Thyroid gland (tissue), 4 donors: ENCODE data around the gene HPCA. TPM values are rescaled to one million over a fixed set of nuclear protein-coding genes. Genes with fewer than 3 reads are reported as not detected.

Experiments used
- DNase-seq, 2 donors: peaks; one replicate each; pipeline ENCODE4 v3.0.0-alpha.2; 2019
- H3K27ac ChIP-seq, 3 donors: fragments of 200-600 bp; sonication (generic); 1 replicate in 2 of 3; 2 replicates in 1 of 3; pipeline ENCODE4 v1.5.1; 2016 to 2019; ENCODE audit warnings: mild to moderate bottlenecking in 1 of 3, moderate library complexity in 1 of 3
- H3K27me3 ChIP-seq: fragments of 200-600 bp; sonication (generic); one replicate; pipeline ENCODE4 v1.5.1; 2019
- H3K36me3 ChIP-seq, 2 donors: fragments of 200-600 bp; sonication (generic); one replicate each; pipeline ENCODE4 v1.5.1; 2016 to 2019
- H3K4me1 ChIP-seq, 2 donors: fragments of 200-600 bp; sonication (generic); one replicate each; pipeline ENCODE4 v1.5.1; 2017 to 2019
- H3K4me3 ChIP-seq, 3 donors: fragments of 200-600 bp; sonication (generic); replicated peaks in 1 of 3; 1 replicate in 2 of 3; 2 replicates in 1 of 3; pipeline ENCODE4 v1.5.1; 2016; ENCODE audit warnings: mild to moderate bottlenecking in 1 of 3
- H3K9me3 ChIP-seq: fragments of 200-600 bp; sonication (generic); one replicate; pipeline ENCODE4 v1.5.1; 2017
- POLR2A ChIP-seq, 2 donors: fragments of 450-650 bp; IDR thresholded peaks; one replicate each; pipeline ENCODE4 v1.6.1; 2017; ENCODE audit warnings: antibody characterized with exemption in 2 of 2, mild to moderate bottlenecking in 2 of 2, moderate library complexity in 1 of 2
- WGBS, 2 donors: methylation state at CpG; one replicate each; pipeline ENCODE4 v1.1.5; 2017; 5-methylcytosine and 5-hydroxymethylcytosine counted together
- intact Hi-C: fragments of 100-400 bp; cut with DNase I; formaldehyde crosslinking; loops from one replicate; pipeline ENCODE4 v1.15.1; 2023
- total RNA-seq, 4 donors: library from RNA; depleted of rRNA; stranded (reverse); fragments of >200 nt; gene quantifications; one replicate each; pipeline ENCODE4 v1.2.3, GENCODE V29; 2016
- TF ChIP-seq, protein P1 (sequence below), 6 experiments: fragments of 200-600 bp in 3 of 6; fragments of 450-650 bp in 3 of 6; sonication (generic) in 3 of 6; IDR thresholded peaks; one replicate each; pipeline ENCODE4 v1.5.1; 2016 to 2019; ENCODE audit warnings: antibody characterized with exemption in 6 of 6, mild to moderate bottlenecking in 2 of 6, inconsistent platforms in 1 of 6, moderate library complexity in 1 of 6

Gene HPCA
- total RNA-seq, 4 donors from 2014 or later, result not detected

DNA sequence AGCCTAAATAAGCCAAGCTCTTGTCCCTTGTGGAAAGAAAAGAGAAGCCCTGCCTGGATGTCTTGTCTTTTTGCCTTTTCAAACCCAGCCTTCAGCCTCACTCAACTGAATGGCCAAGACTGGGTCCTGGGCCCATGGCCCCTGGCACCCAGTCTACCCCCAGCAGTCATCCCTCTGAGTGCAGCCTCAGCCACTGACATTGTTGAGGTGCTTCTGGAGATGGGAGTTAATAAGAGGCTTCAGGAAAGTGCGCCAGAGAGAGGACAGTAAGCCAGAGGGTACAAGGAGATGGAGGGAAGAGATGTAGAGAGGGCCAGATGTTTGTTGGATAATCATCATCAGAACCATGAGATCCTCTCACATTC lies 22.4 kb upstream of the HPCA start:
- Histone ChIP-seq H3K4me1 (peaks cover 14 to 26% of the 10 kb centered on the region in 2 donors), H3K27me3 (no peaks in the 10 kb centered on the region), H3K36me3 (no peaks in the 10 kb centered on the region), H3K4me3 (no peak overlapping the region), H3K27ac (peak overlapping the region in 1 of 3 donors; percentile 34), H3K9me3 (no peaks in the 10 kb centered on the region)
- TF ChIP-seq POLR2A (IDR thresholded peaks at IDR 0.05), result no peak
- TF ChIP-seq, protein P1, sequence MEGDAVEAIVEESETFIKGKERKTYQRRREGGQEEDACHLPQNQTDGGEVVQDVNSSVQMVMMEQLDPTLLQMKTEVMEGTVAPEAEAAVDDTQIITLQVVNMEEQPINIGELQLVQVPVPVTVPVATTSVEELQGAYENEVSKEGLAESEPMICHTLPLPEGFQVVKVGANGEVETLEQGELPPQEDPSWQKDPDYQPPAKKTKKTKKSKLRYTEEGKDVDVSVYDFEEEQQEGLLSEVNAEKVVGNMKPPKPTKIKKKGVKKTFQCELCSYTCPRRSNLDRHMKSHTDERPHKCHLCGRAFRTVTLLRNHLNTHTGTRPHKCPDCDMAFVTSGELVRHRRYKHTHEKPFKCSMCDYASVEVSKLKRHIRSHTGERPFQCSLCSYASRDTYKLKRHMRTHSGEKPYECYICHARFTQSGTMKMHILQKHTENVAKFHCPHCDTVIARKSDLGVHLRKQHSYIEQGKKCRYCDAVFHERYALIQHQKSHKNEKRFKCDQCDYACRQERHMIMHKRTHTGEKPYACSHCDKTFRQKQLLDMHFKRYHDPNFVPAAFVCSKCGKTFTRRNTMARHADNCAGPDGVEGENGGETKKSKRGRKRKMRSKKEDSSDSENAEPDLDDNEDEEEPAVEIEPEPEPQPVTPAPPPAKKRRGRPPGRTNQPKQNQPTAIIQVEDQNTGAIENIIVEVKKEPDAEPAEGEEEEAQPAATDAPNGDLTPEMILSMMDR (IDR thresholded peaks at IDR 0.05), result no peak
- DNase-seq, result no peak
- 76 to 95% methylated on average over 1 of the region's 1 CpG for WGBS, 2 donors
- intact Hi-C loops, result no loop called here

DNA sequence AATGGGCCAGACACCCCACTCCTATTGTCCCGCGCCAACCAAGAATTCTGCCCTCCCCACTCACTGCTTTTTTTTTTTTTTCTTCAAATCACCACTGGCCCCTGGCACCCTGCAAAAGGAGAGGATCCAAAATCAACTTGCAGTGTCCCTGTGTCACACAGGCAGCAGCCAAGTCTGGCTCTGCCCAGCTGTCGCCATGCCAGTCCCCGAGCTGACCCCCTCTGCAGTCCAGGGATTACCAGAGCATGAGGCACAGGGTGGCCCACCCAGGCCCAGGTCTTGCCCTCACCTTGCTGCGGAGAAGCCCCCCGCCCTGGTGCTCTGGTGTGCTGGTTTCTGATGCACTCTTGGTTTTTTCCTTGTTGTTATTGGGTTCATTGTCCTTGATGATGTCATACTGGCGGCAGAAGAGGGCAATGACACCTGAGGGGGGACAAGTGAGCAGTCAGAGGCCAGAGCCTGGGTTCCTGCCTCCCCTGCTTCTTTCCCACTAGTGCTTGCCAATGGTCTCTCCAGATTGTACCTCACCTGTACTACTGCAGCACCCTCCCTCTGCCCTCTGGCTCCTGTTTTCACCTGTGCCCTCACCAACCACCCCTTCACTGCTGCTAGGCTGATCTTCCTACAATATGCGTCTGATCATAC lies 21.8 kb upstream of the HPCA start:
- DNase-seq, result no peak
- Histone ChIP-seq H3K4me1 (peaks cover 14 to 26% of the 10 kb centered on the region in 2 donors), H3K9me3 (no peaks in the 10 kb centered on the region), H3K4me3 (no peak overlapping the region), H3K27ac (peak overlapping the region in 1 of 3 donors; percentile 34), H3K27me3 (no peaks in the 10 kb centered on the region), H3K36me3 (no peaks in the 10 kb centered on the region)
- intact Hi-C loops, result no loop called here
- no peak for TF ChIP-seq POLR2A (IDR thresholded peaks at IDR 0.05)
- WGBS, 2 donors, result 89 to 94% methylated on average over 8 of the region's 8 CpGs

DNA sequence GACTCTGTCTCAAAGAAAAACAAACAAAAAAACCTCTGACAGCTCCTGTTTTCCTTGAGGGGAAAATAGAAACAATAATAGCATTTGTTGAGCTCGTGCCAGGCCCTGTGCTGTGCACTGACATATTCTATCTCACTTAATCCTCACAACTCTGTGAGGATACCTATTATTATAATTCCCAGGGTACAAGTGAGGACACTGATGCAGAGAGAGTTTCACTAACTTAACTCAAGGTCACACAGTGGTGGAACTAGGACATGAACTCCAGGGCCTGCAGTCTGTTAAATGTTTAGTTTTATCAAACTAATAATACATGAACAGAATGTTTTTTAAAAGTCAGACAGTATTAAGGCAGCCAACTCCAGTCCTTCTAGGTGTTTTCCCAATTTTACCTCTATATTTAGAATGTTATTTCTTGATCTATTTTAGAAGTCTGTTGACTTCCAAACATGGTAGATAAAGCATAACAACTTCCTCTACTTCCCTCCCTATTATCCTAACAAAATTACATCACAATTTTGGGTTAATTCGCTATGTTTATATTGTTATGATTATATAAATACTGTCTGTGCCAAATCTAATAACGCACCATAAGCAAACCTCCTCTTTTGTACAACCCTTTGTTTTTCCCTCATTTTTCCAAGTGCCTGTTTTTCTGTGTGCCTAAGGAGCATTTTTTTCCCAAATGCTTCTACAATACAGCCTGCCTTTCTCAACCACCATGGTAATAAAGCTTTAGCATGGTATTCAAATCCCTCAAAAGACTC lies 20.5 kb upstream of the HPCA start:
- Histone ChIP-seq H3K27me3 (no peaks in the 10 kb centered on the region), H3K4me1 (peaks cover 14 to 32% of the 10 kb centered on the region in 2 donors), H3K4me3 (no peak overlapping the region), H3K27ac (no peak overlapping the region), H3K36me3 (no peaks in the 10 kb centered on the region), H3K9me3 (no peaks in the 10 kb centered on the region)
- WGBS, 2 donors, result 70 to 76% methylated on average over 3 of the region's 3 CpGs
- intact Hi-C loops, result no loop called here
- DNase-seq, result no peak
- TF ChIP-seq, protein P1 (IDR thresholded peaks at IDR 0.05), result no peak
- TF ChIP-seq POLR2A (IDR thresholded peaks at IDR 0.05), result no peak

DNA sequence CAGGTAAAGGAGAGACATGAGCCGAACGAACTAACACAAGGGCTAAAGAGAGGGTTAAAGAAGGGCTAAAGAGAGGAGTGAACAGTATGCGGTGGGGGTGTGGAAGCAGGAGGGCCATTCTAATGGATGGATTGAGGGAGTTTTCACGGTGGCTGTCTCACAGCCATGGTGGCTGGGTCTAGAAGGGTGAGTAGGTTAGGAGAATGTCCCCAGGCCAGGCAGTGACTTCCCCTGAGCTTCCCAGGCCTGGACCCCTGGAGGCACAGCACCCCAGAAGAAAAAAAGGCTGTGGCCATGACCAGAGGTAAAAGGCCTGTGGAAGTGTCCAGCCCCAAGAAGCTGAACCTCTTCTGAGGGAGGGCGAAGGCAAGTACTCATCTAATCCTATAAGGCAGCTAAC lies 19.1 kb upstream of the HPCA start:
- Histone ChIP-seq H3K27me3 (no peaks in the 10 kb centered on the region), H3K27ac (no peak overlapping the region), H3K4me3 (no peak overlapping the region), H3K9me3 (no peaks in the 10 kb centered on the region), H3K4me1 (peaks cover 7 to 31% of the 10 kb centered on the region in 2 donors), H3K36me3 (no peaks in the 10 kb centered on the region)
- WGBS, 2 donors, result 80 to 83% methylated on average over 5 of the region's 5 CpGs
- DNase-seq, result no peak
- intact Hi-C loops, result no loop called here
- TF ChIP-seq, protein P1 (IDR thresholded peaks at IDR 0.05), result no peak
- TF ChIP-seq POLR2A (IDR thresholded peaks at IDR 0.05), result no peak

DNA sequence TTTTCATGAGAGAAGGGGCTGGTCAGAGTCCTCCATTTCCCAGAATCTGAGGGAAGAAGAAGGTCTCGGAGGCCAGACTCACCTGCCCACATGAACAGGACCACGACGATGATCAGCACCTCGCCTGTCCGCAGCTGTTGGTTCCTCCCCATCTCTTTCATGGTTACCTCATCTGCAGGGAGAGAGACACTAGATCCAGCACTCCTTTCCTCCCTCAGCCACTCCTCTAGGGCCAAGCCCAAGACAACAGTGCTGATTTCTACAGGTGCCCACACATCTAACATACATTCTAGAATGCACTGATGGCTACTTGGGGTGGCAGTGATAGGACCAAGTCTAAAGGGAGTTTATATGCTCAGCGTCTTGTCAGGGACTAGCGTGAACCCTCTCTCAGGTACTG lies 18.6 kb upstream of the HPCA start:
- no peaks in the 10 kb centered on the region for H3K9me3 ChIP-seq
- TF ChIP-seq POLR2A (IDR thresholded peaks at IDR 0.05), result no peak
- TF ChIP-seq, protein P1 (IDR thresholded peaks at IDR 0.05), result no peak
- 95 to 97% methylated on average over 7 of the region's 7 CpGs for WGBS, 2 donors
- H3K36me3 ChIP-seq, result no peaks in the 10 kb centered on the region
- H3K27ac ChIP-seq, result no peak overlapping the region
- DNase-seq, result no peak
- H3K27me3 ChIP-seq, result no peaks in the 10 kb centered on the region
- intact Hi-C loops, result no loop called here
- no peak overlapping the region for H3K4me3 ChIP-seq
- H3K4me1 ChIP-seq, result peaks cover 7 to 36% of the 10 kb centered on the region in 2 donors
